ENCODE data around the gene HNF4A. TPM values are rescaled to one million over a fixed set of nuclear protein-coding genes. Genes with fewer than 3 reads are reported as not detected.

Gene HNF4A
- total and polyA plus RNA-seq, 2 of the 13 experiments (the other 11 are each of a cell fraction or from before 2014, with no cell fraction given): 80.9 to 169 TPM

DNA sequence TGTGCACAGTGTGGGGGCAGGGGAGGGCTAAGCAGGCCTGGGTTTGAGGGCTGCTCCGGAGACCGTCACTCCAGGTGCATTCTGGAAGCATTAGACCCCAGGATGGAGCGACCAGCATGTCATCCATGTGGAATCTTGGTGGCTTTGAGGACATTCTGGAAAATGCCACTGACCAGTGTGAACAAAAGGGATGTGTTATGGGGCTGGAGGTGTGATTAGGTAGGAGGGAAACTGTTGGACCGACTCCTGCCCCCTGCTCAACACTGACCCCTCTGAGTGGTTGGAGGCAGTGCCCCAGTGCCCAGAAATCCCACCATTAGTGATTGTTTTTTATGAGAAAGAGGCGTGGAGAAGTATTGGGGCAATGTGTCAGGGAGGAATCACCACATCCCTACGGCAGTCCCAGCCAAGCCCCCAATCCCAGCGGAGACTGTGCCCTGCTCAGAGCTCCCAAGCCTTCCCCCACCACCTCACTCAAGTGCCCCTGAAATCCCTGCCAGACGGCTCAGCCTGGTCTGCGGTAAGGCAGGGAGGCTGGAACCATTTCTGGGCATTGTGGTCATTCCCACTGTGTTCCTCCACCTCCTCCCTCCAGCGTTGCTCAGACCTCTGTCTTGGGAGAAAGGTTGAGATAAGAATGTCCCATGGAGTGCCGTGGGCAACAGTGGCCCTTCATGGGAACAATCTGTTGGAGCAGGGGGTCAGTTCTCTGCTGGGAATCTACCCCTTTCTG, 76.2 kb downstream of the HNF4A start (continued):
- TF ChIP-seq, protein P1, sequence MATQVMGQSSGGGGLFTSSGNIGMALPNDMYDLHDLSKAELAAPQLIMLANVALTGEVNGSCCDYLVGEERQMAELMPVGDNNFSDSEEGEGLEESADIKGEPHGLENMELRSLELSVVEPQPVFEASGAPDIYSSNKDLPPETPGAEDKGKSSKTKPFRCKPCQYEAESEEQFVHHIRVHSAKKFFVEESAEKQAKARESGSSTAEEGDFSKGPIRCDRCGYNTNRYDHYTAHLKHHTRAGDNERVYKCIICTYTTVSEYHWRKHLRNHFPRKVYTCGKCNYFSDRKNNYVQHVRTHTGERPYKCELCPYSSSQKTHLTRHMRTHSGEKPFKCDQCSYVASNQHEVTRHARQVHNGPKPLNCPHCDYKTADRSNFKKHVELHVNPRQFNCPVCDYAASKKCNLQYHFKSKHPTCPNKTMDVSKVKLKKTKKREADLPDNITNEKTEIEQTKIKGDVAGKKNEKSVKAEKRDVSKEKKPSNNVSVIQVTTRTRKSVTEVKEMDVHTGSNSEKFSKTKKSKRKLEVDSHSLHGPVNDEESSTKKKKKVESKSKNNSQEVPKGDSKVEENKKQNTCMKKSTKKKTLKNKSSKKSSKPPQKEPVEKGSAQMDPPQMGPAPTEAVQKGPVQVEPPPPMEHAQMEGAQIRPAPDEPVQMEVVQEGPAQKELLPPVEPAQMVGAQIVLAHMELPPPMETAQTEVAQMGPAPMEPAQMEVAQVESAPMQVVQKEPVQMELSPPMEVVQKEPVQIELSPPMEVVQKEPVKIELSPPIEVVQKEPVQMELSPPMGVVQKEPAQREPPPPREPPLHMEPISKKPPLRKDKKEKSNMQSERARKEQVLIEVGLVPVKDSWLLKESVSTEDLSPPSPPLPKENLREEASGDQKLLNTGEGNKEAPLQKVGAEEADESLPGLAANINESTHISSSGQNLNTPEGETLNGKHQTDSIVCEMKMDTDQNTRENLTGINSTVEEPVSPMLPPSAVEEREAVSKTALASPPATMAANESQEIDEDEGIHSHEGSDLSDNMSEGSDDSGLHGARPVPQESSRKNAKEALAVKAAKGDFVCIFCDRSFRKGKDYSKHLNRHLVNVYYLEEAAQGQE (IDR thresholded peaks at IDR 0.05; ENCODE audit: borderline replicate concordance in 1 of 2, low read depth in 1 of 2, low read length in 2 of 2): no peak
- TF ChIP-seq POLR2AphosphoS2 (IDR thresholded peaks at IDR 0.05; ENCODE audit: low read depth, low read length) (peak; percentile 87), KLF15 (CRISPR knock-in tag; IDR thresholded peaks at IDR 0.05; ENCODE audit: borderline replicate concordance) (no peak), SIX4 (CRISPR knock-in tag; IDR thresholded peaks at IDR 0.05) (no peak), HCFC1 (IDR thresholded peaks at IDR 0.05; ENCODE audit: low read depth, low read length) (0 out of 2 replicates have a peak, but pooled peaks have one; percentile 19), RFXANK (CRISPR knock-in tag; IDR thresholded peaks at IDR 0.05) (peak; percentile 74; the same call in 1 of the 2 replicates), RBAK (CRISPR knock-in tag; IDR thresholded peaks at IDR 0.05) (no peak), NCOR1 (IDR thresholded peaks at IDR 0.05; ENCODE audit: borderline replicate concordance, low read length) (no peak), CCDC6 (CRISPR knock-in tag; IDR thresholded peaks at IDR 0.05) (no peak; the same call in 1 of the 2 replicates), PHF8 (CRISPR knock-in tag; IDR thresholded peaks at IDR 0.05) (no peak), HOXA5 (CRISPR knock-in tag; IDR thresholded peaks at IDR 0.05) (peak; percentile 12), ZNF614 (CRISPR knock-in tag; IDR thresholded peaks at IDR 0.05; ENCODE audit: borderline replicate concordance) (peak; percentile 42; the same call in 1 of the 2 replicates), ZNF841 (CRISPR knock-in tag; IDR thresholded peaks at IDR 0.05; ENCODE audit: borderline replicate concordance) (no peak), PTBP1 (IDR thresholded peaks at IDR 0.05; ENCODE audit: low read depth, low read length, poor library complexity, severe bottlenecking) (no peak), ZSCAN20 (CRISPR knock-in tag; IDR thresholded peaks at IDR 0.05; ENCODE audit: borderline replicate concordance) (no peak)
- TF ChIP-seq, protein P2, sequence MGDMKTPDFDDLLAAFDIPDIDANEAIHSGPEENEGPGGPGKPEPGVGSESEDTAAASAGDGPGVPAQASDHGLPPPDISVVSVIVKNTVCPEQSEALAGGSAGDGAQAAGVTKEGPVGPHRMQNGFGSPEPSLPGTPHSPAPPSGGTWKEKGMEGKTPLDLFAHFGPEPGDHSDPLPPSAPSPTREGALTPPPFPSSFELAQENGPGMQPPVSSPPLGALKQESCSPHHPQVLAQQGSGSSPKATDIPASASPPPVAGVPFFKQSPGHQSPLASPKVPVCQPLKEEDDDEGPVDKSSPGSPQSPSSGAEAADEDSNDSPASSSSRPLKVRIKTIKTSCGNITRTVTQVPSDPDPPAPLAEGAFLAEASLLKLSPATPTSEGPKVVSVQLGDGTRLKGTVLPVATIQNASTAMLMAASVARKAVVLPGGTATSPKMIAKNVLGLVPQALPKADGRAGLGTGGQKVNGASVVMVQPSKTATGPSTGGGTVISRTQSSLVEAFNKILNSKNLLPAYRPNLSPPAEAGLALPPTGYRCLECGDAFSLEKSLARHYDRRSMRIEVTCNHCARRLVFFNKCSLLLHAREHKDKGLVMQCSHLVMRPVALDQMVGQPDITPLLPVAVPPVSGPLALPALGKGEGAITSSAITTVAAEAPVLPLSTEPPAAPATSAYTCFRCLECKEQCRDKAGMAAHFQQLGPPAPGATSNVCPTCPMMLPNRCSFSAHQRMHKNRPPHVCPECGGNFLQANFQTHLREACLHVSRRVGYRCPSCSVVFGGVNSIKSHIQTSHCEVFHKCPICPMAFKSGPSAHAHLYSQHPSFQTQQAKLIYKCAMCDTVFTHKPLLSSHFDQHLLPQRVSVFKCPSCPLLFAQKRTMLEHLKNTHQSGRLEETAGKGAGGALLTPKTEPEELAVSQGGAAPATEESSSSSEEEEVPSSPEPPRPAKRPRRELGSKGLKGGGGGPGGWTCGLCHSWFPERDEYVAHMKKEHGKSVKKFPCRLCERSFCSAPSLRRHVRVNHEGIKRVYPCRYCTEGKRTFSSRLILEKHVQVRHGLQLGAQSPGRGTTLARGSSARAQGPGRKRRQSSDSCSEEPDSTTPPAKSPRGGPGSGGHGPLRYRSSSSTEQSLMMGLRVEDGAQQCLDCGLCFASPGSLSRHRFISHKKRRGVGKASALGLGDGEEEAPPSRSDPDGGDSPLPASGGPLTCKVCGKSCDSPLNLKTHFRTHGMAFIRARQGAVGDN (CRISPR knock-in tag; IDR thresholded peaks at IDR 0.05): peak; percentile 83
- TF ChIP-seq, protein P3, sequence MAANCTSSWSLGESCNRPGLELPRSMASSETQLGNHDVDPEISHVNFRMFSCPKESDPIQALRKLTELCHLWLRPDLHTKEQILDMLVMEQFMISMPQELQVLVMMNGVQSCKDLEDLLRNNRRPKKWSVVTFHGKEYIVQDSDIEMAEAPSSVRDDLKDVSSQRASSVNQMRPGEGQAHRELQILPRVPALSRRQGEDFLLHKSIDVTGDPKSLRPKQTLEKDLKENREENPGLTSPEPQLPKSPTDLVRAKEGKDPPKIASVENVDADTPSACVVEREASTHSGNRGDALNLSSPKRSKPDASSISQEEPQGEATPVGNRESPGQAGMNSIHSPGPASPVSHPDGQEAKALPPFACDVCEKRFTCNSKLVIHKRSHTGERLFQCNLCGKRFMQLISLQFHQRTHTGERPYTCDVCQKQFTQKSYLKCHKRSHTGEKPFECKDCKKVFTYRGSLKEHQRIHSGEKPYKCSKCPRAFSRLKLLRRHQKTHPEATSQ (CRISPR knock-in tag; IDR thresholded peaks at IDR 0.05; ENCODE audit: borderline replicate concordance): no peak; the same call in 1 of the 2 replicates
- TF ChIP-seq, protein P4, sequence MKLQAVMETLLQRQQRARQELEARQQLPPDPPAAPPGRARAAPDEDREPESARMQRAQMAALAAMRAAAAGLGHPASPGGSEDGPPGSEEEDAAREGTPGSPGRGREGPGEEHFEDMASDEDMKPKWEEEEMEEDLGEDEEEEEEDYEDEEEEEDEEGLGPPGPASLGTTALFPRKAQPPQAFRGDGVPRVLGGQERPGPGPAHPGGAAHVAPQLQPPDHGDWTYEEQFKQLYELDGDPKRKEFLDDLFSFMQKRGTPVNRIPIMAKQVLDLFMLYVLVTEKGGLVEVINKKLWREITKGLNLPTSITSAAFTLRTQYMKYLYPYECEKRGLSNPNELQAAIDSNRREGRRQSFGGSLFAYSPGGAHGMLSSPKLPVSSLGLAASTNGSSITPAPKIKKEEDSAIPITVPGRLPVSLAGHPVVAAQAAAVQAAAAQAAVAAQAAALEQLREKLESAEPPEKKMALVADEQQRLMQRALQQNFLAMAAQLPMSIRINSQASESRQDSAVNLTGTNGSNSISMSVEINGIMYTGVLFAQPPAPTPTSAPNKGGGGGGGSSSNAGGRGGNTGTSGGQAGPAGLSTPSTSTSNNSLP (IDR thresholded peaks at IDR 0.05; ENCODE audit: low read depth, low read length): no peak
